Upper lobe of left lung (tissue), 6 donors: ENCODE data around the gene CCDC88B. TPM values are rescaled to one million over a fixed set of nuclear protein-coding genes. Genes with fewer than 3 reads are reported as not detected.
"Not testable (repeated sequence)": the region's sequence is repeated elsewhere in the genome, so short reads cannot be mapped to it uniquely, and the experiment has no call there.

Experiments
- ATAC-seq, 2 donors: fragments of 200-7000 bp; cut with Tn5 transposase; one replicate each; pipeline ENCODE4 v1.9.1; 2022; ENCODE audit warnings: mild to moderate bottlenecking in 2 of 2, moderate library complexity in 2 of 2; ENCODE audit not compliant: low FRiP score in 2 of 2
- DNase-seq, 2 donors: peaks; one replicate each; pipeline ENCODE4 v3.0.0-alpha.2; 2019 to 2020
- H3K27ac ChIP-seq, 4 donors: fragments of 200-600 bp; sonication (generic); one replicate each; pipeline ENCODE4 v1.5.1; 2016 to 2019
- H3K27me3 ChIP-seq, 4 donors: fragments of 200-600 bp; sonication (generic); one replicate each; pipeline ENCODE4 v1.5.1; 2017 to 2019
- H3K36me3 ChIP-seq, 4 donors: fragments of 200-600 bp; sonication (generic); one replicate each; pipeline ENCODE4 v1.5.1; 2016 to 2019
- H3K4me1 ChIP-seq, 4 donors: fragments of 200-600 bp; sonication (generic); one replicate each; pipeline ENCODE4 v1.5.1; 2018 to 2019
- H3K4me3 ChIP-seq, 4 donors: fragments of 200-600 bp; sonication (generic); one replicate each; pipeline ENCODE4 v1.5.1; 2017 to 2019; ENCODE audit warnings: mild to moderate bottlenecking in 2 of 4, moderate library complexity in 1 of 4
- H3K9me3 ChIP-seq, 4 donors: fragments of 200-600 bp; sonication (generic); one replicate each; pipeline ENCODE4 v1.5.1; 2018 to 2019
- EP300 ChIP-seq, 4 donors: sonication (generic); formaldehyde crosslinking; IDR thresholded peaks; one replicate each; pipeline ENCODE4 v1.5.1; 2017; ENCODE audit warnings: antibody characterized with exemption in 4 of 4, control low read depth in 2 of 4
- POLR2A ChIP-seq, 4 donors: fragments of 450-650 bp; IDR thresholded peaks; one replicate each; pipeline ENCODE4 v1.5.1; 2016 to 2017; ENCODE audit warnings: antibody characterized with exemption in 4 of 4, mild to moderate bottlenecking in 2 of 4
- POLR2AphosphoS5 ChIP-seq, 2 donors: sonication (generic); formaldehyde crosslinking; IDR thresholded peaks; one replicate each; pipeline ENCODE4 v1.5.1; 2017; ENCODE audit warnings: antibody characterized with exemption in 2 of 2
- WGBS, 2 donors: methylation state at CpG; one replicate each; pipeline ENCODE4 v1.1.5; 2017 to 2018; 5-methylcytosine and 5-hydroxymethylcytosine counted together
- total RNA-seq, 6 donors: library from RNA; depleted of rRNA in 4 of 6; stranded (reverse); fragments of >200 nt in 4 of 6; gene quantifications; one replicate each; pipeline versions ENCODE4 v1.1.0 to v1.2.1, GENCODE V29; 2016 to 2021
- TF ChIP-seq, protein P1 (sequence below), 6 experiments: fragments of 450-650 bp in 4 of 6; fragments of 200-600 bp in 2 of 6; sonication (generic) in 2 of 6; IDR thresholded peaks; one replicate each; pipeline ENCODE4 v1.5.1; 2016 to 2019; ENCODE audit warnings: antibody characterized with exemption in 6 of 6
- donor health status: DM: no; HTN: no; CAD: no; lungs with moderate emphysema.
- donor health status: DM: no; HTN: yes; CAD: no; lungs with severe emphysema.

Gene CCDC88B
- total RNA-seq, 6 donors from 2014 or later, result 12.6 to 138 (median 37.2) TPM

DNA sequence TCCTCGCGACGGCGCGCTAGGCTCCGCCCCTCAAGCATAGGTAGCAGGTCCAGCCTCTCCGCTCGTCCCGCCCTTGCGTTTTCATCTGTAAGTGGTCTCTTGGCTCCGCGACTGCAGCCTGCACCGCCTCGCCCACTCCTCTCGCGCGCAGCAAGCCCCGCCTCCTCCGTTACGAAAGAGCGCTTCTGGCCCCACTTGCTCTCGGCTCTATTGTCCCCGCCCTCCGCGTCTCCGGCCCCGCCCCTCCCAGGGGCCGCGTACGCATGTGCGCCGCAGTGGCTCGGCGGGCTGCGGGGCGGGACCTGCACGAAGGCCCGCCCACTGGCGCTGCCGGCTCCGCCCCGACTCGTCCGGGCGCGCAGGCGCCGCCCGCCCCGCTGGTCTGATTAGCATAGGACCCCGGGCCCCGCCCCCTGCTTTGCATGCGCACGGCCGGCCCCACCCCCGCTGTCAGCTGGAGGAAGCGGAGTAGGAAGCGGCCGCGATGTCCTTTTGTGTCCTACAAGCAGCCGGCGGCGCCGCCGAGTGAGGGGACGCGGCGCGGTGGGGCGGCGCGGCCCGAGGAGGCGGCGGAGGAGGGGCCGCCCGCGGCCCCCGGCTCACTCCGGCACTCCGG is 34.8 kb upstream of the CCDC88B start, which contains the start of gene ESRRA:
Gene ESRRA (plus strand): TSS at position 450 of the 616 bp plus-strand sequence. CDS start 1,656 bp downstream, outside the sequence.
- Histone ChIP-seq H3K4me3 (peak within 1 kb of the TSS; percentile 65 to 96 (median 87)), H3K4me1 (peaks cover 24 to 41% (median 36%) of the 10 kb centered on the region in 4 donors), H3K9me3 (no peaks in the 10 kb centered on the region), H3K36me3 (peaks cover 0 to 9% (median 0%) of the 10 kb centered on the region in 4 donors), H3K27me3 (peaks cover 0 to 7% (median 3%) of the 10 kb centered on the region in 4 donors), H3K27ac (peak within 1 kb of the TSS; percentile 91 to 97 (median 96))
- 1% methylated on average over 18 of the region's 81 CpGs; no CpG with 5 or more reads in 1 of the 2 donors for WGBS, 2 donors
- peak; percentile 95 to 96 for ATAC-seq
- DNase-seq, result peak; percentile 100
- TF ChIP-seq POLR2A (IDR thresholded peaks at IDR 0.05) (peak in 1 of 4 donors; percentile 69), EP300 (IDR thresholded peaks at IDR 0.05) (peak in 1 of 4 donors; percentile 57), POLR2AphosphoS5 (IDR thresholded peaks at IDR 0.05) (peak; percentile 31 to 64)
- TF ChIP-seq, protein P1, sequence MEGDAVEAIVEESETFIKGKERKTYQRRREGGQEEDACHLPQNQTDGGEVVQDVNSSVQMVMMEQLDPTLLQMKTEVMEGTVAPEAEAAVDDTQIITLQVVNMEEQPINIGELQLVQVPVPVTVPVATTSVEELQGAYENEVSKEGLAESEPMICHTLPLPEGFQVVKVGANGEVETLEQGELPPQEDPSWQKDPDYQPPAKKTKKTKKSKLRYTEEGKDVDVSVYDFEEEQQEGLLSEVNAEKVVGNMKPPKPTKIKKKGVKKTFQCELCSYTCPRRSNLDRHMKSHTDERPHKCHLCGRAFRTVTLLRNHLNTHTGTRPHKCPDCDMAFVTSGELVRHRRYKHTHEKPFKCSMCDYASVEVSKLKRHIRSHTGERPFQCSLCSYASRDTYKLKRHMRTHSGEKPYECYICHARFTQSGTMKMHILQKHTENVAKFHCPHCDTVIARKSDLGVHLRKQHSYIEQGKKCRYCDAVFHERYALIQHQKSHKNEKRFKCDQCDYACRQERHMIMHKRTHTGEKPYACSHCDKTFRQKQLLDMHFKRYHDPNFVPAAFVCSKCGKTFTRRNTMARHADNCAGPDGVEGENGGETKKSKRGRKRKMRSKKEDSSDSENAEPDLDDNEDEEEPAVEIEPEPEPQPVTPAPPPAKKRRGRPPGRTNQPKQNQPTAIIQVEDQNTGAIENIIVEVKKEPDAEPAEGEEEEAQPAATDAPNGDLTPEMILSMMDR (IDR thresholded peaks at IDR 0.05), result no peak

DNA sequence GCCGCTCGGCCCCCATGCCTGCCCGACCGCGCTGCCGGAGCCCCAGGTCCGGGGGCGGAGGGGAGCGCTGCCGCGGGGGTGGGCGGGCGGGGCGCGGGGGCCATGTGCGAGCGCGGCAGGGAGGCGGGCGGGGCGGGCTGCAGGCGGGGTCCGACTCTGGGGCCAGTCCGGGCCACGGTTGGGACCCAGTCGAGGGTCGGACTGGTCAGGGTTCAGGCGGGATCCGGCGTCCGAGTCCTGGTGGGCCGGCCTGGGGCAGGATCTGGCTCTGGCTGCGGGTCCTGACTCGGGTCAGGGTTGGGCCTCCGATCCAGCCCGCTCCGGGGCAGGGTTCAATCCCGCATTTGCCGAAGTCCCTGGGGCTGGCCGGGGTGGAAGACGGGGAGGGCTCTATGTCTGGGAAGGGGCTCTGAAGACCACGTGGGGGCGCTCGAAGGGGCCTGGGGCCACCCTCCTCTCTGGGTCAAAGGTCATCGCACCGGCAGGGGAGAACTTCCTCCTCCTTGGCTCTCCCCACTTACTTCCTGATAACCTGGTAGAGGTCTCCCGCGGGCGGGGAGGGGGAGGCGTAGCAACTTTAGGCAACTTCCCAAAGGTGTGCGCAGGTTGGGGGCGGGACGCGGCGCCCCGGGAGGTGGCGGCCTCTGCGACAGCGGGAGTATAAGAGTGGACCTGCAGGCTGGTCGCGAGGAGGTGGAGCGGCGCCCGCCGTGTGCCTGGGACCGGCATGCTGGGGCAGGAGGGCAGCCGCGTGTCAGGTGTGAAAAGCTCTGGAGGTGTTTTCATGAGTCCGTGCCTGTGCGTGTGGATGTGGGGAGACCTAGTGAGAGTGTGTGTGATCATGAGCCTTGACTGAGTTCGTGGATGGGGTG is 34.1 kb upstream of the CCDC88B start:
- Histone ChIP-seq H3K4me1 (peaks cover 17 to 33% (median 29%) of the 10 kb centered on the region in 4 donors), H3K4me3 (peak overlapping the region; percentile 65 to 96 (median 87)), H3K36me3 (peaks cover 0 to 9% (median 0%) of the 10 kb centered on the region in 4 donors), H3K9me3 (no peaks in the 10 kb centered on the region), H3K27me3 (no peaks in the 10 kb centered on the region), H3K27ac (peak overlapping the region; percentile 88 to 97 (median 96))
- ATAC-seq (peak; percentile 13 to 24), DNase-seq (peak; percentile 89 to 94)
- TF ChIP-seq POLR2AphosphoS5 (IDR thresholded peaks at IDR 0.05) (peak in 1 of 2 donors; percentile 66), POLR2A (IDR thresholded peaks at IDR 0.05) (peak in 3 of 4 donors; percentile 27 to 80 (median 64)), EP300 (IDR thresholded peaks at IDR 0.05) (no peak)
- TF ChIP-seq, protein P1 (IDR thresholded peaks at IDR 0.05), result peak in 5 of 6 experiments; percentile 12 to 46 (median 17)
- WGBS, 2 donors, result 0 to 1% methylated on average over 22 to 40 of the region's 71 CpGs

DNA sequence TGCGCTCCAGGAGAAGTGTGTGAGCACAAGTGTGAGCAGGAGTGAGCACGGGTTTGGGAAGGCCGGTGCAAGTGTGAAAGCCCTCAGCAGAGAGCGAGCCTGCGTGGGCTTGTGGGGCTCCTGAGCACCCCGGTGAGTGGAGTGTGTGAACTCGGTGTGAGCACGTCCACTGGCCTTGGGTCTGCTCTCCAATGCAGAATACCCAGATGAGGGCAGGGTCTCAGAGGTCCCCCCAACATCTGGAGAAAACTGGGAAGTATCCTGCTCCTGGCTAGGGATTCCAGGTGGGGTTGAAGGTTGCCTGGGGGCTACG is 33.5 kb upstream of the CCDC88B start:
- Histone ChIP-seq H3K36me3 (peaks cover 0 to 9% (median 3%) of the 10 kb centered on the region in 4 donors), H3K27me3 (no peaks in the 10 kb centered on the region), H3K4me3 (peak overlapping the region; percentile 65 to 96 (median 87)), H3K9me3 (no peaks in the 10 kb centered on the region), H3K27ac (peak overlapping the region; percentile 88 to 97 (median 96)), H3K4me1 (peaks cover 14 to 28% (median 23%) of the 10 kb centered on the region in 4 donors)
- 19 to 28% methylated on average over 7 of the region's 9 CpGs for WGBS, 2 donors
- no peak for ATAC-seq
- peak in 1 of 2 donors; percentile 39 for DNase-seq
- TF ChIP-seq EP300 (IDR thresholded peaks at IDR 0.05), result no peak
- TF ChIP-seq POLR2AphosphoS5 (IDR thresholded peaks at IDR 0.05), result no peak
- no peak for TF ChIP-seq POLR2A (IDR thresholded peaks at IDR 0.05)
- TF ChIP-seq, protein P1 (IDR thresholded peaks at IDR 0.05), result no peak

DNA sequence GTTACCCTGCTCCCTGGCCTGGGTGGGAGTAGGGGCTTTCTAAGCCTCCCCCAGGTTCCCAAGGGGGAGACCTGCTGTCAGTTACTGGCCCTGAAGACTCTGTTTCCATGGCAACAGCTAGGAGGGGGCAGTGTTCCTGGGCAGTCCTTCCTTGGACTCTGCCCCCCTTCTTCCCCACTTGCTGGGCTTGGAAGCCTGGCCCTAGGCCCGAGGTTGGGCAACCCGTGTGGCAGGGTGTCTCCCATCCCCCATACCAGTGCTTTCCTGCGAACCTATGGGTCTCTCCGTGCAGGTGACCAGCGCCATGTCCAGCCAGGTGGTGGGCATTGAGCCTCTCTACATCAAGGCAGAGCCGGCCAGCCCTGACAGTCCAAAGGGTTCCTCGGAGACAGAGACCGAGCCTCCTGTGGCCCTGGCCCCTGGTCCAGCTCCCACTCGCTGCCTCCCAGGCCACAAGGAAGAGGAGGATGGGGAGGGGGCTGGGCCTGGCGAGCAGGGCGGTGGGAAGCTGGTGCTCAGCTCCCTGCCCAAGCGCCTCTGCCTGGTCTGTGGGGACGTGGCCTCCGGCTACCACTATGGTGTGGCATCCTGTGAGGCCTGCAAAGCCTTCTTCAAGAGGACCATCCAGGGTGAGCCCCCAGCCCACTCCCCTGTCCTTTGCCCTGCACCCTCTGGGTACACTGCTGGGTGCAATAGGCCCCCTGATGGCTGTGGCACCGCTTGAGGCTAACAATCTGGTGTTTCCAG is 33.0 kb upstream of the CCDC88B start:
- DNase-seq (peak; percentile 62 to 75), ATAC-seq (no peak)
- Histone ChIP-seq H3K27ac (peak overlapping the region; percentile 88 to 97 (median 96)), H3K4me3 (peak overlapping the region in 3 of 4 donors; percentile 84 to 96 (median 90)), H3K36me3 (peaks cover 0 to 9% (median 4%) of the 10 kb centered on the region in 4 donors), H3K9me3 (no peaks in the 10 kb centered on the region), H3K27me3 (no peaks in the 10 kb centered on the region), H3K4me1 (peaks cover 14 to 28% (median 21%) of the 10 kb centered on the region in 4 donors)
- TF ChIP-seq POLR2AphosphoS5 (IDR thresholded peaks at IDR 0.05) (peak in 1 of 2 donors; percentile 10), EP300 (IDR thresholded peaks at IDR 0.05) (no peak)
- TF ChIP-seq, protein P1 (IDR thresholded peaks at IDR 0.05), result no peak
- 51% methylated on average over 8 of the region's 15 CpGs; no CpG with 5 or more reads in 1 of the 2 donors for WGBS, 2 donors

DNA sequence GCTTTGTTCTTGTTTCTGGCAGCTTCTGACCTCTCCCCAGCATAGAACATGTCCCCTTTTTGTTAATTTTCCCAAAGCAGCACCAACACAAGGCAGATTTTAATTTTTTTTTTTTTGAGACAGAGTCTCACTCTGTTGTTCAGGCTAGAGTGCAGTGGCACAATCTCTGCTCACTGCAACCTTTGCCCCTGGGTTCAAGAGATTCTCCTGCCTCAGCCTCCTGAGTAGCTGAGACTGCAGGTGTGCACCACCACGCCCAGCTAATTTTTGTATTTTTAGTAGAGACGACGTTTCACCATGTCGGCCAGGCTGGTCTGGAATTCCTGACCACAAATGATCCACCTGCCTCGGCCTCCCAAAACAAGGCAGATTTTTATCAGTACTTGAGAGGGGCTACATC is 32.2 kb upstream of the CCDC88B start:
- H3K9me3 ChIP-seq, ATAC-seq, H3K4me3 ChIP-seq, DNase-seq, H3K27me3 ChIP-seq: not testable (repeated sequence)
- H3K36me3 ChIP-seq, result peaks cover 0 to 11% (median 5%) of the 10 kb centered on the region in 4 donors
- H3K27ac ChIP-seq, result peak overlapping the region in 1 of 4 donors; percentile 97
- WGBS, 2 donors, result 92 to 95% methylated on average over 5 of the region's 5 CpGs
- H3K4me1 ChIP-seq, result peaks cover 14 to 31% (median 21%) of the 10 kb centered on the region in 4 donors
